LNCaP clone FGC (cell line): ENCODE measurements around the gene FBXO42.

Experiments used
- DNase-seq: peaks from one replicate; pipeline ENCODE4 v3.0.0-alpha.2; 2011; ENCODE audit warnings: low read depth
- H3K4me3 ChIP-seq: 2 replicates; pipeline ENCODE4 v1.5.1; 2011; ENCODE audit warnings: mild to moderate bottlenecking, low read depth, low read length, control low read depth
- TF ChIP-seq, protein P1 (sequence below): IDR thresholded peaks from 2 replicates; pipeline ENCODE4 v1.5.1; 2012; ENCODE audit warnings: mild to moderate bottlenecking; ENCODE audit not compliant: control insufficient read depth, insufficient read depth; ENCODE audit errors: extremely low read depth

The FBXO42 gene

GRCh38 chr1:16206547-16207317 is 145.5 kb downstream of the FBXO42 start:
- TF ChIP-seq, protein P1, sequence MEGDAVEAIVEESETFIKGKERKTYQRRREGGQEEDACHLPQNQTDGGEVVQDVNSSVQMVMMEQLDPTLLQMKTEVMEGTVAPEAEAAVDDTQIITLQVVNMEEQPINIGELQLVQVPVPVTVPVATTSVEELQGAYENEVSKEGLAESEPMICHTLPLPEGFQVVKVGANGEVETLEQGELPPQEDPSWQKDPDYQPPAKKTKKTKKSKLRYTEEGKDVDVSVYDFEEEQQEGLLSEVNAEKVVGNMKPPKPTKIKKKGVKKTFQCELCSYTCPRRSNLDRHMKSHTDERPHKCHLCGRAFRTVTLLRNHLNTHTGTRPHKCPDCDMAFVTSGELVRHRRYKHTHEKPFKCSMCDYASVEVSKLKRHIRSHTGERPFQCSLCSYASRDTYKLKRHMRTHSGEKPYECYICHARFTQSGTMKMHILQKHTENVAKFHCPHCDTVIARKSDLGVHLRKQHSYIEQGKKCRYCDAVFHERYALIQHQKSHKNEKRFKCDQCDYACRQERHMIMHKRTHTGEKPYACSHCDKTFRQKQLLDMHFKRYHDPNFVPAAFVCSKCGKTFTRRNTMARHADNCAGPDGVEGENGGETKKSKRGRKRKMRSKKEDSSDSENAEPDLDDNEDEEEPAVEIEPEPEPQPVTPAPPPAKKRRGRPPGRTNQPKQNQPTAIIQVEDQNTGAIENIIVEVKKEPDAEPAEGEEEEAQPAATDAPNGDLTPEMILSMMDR = no peak
- H3K4me3 ChIP-seq = peak overlapping the region; percentile 55
- peak; percentile 84 for DNase-seq

- TF ChIP-seq, protein P1 = no peak
- DNase-seq = no peak
- H3K4me3 ChIP-seq = peak overlapping the region; percentile 55
Measured at GRCh38 chr1:16205891-16206546, 146.3 kb downstream of the FBXO42 start.

DNA sequence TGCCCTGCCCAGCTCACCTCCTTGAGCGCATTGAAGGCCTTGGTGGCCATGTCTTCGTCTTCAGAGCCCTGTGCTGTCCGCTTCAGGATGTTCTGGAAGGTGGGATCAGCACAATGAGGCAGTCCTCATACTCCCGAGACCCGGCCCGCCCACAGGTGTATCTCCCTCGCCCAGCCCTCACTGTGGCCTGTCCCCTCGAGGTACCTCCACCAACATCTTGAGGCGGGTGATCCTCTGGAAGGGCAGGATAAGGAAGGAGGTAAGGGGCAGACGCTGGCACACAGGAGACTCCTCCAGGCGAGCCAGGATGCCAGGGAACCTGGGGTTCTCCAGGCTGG is 147.0 kb downstream of the FBXO42 start:
- TF ChIP-seq, protein P1 = no peak
- no peak for DNase-seq
- H3K4me3 ChIP-seq = no peak overlapping the region

DNA sequence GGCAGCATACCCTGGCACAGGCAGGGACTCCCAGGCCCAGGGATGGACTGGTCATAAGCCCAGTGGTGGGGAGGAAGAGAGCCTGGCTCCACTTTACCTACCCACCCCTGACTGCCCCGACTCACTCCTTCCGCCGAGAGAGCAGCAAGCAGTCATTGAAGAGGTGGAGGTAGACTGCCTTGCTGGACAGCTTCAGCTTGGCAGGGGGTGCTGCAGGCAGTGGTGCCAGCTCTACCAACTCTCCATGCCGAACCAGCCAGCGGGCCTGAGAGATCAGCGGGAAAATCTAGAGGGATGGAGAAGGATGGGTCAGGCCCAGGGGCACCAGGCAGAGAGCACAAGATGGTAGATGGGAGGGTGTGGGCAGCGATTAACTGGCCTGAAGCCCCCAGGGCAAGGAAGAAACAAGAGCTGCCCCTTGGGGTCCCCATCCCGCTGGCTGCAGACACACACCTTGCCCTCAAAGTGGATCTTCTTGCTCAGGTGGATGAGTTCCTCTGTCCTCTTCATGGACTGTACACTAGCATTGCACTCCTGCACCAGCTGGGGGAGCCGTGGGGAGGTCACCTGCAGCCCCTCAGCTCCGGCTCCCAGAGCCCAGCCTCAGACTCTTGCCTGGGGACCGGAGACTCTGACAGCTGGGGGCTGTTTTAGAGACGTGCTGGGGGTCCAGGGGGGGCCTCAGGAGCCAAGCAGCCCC is 147.5 kb downstream of the FBXO42 start:
- no peak overlapping the region for H3K4me3 ChIP-seq
- TF ChIP-seq, protein P1 = peak; percentile 19; the same call in 1 of the 2 replicates
- DNase-seq = no peak

DNA sequence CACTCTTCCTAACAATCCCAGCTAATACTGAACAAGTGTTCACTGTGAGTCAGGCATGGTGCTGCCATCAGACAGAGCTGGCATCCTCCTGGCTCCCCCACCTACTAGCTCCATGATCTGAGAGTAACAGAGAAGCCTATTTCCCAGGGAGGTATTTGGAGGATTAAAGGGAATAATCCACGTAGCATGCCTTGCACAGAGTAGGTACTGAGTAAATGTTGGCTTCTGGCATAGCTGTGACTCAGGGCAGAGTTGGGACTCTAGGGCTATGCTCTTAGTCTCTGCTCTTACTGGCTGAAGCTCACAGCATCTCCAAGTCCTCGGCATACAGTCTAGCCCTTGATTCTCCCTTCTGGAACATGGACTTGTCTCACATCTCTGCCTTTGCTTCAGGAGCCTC is 148.1 kb downstream of the FBXO42 start:
- DNase-seq = no peak
- TF ChIP-seq, protein P1 = no peak
- no peak overlapping the region for H3K4me3 ChIP-seq

DNA sequence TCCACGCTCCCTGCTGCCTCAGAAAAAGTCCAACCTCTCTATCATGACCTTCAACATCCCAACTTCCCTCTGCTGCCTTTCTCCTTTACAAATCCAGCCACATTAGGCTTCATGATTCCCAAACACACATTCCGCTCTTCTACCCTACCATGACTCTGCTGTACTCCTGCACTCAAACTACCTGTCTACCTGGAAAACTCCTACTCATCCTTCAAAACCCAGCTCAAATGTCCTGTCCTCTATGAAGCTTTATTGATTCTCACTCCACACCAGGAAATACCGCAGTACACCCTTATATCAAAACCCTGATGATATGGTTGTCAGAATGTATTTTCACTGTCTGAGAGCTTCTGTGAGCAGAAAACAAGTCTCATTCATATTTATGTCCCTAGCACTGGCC is 148.7 kb downstream of the FBXO42 start:
- no peak overlapping the region for H3K4me3 ChIP-seq
- no peak for DNase-seq

More for the DNA sequence above, 148.7 kb downstream of the FBXO42 start:
- TF ChIP-seq, protein P1 = no peak
